ENCODE data around the gene MEIOC.

GRCh38 chr17:44693609-44694008 is 37.3 kb downstream of the MEIOC start:
- TF ChIP-seq CTCF (IDR thresholded peaks at IDR 0.05): no peak
- no peak for TF ChIP-seq POLR2A (IDR thresholded peaks at IDR 0.05)

All from uterus (tissue), 2 donors.